Mesenchymal stem cell (in vitro differentiated cells and primary cell): ENCODE data around the gene STON1.

Experiments used
- DNase-seq: peaks from one replicate; pipeline ENCODE4 v3.0.0-alpha.2; 2013
- H2AFZ ChIP-seq: one replicate; pipeline ENCODE4 v1.6.1; 2013; ENCODE audit warnings: low read depth, mild to moderate bottlenecking, control low read depth, inconsistent platforms, low read length, moderate library complexity
- H2AK5ac ChIP-seq: 2 replicates; pipeline ENCODE4 v1.6.1; 2013; ENCODE audit warnings: low read length, moderate library complexity, mild to moderate bottlenecking, inconsistent platforms; ENCODE audit not compliant: severe bottlenecking
- H2BK120ac ChIP-seq: one replicate; pipeline ENCODE4 v1.6.1; 2013; ENCODE audit warnings: low read depth, mild to moderate bottlenecking, inconsistent platforms, low read length, moderate library complexity
- H2BK12ac ChIP-seq, 2 experiments: one replicate each; pipeline ENCODE4 v1.6.1; 2013; ENCODE audit warnings: inconsistent platforms in 2 of 2, low read length in 2 of 2, mild to moderate bottlenecking in 2 of 2, moderate library complexity in 2 of 2, control low read depth in 1 of 2
- H2BK15ac ChIP-seq: one replicate; pipeline ENCODE4 v1.6.1; 2013; ENCODE audit warnings: mild to moderate bottlenecking, low read depth, inconsistent platforms; ENCODE audit not compliant: poor library complexity, severe bottlenecking
- H2BK5ac ChIP-seq: 2 replicates; pipeline ENCODE4 v1.6.1; 2013; ENCODE audit warnings: low read depth, mild to moderate bottlenecking, low read length, control low read depth, inconsistent platforms; ENCODE audit not compliant: poor library complexity, severe bottlenecking
- H3K14ac ChIP-seq, 2 experiments: one replicate each; pipeline ENCODE4 v1.6.1; 2013; ENCODE audit warnings: inconsistent platforms in 2 of 2, low read length in 2 of 2, control low read depth in 1 of 2, mild to moderate bottlenecking in 1 of 2, moderate library complexity in 1 of 2
- H3K18ac ChIP-seq, 2 experiments: one replicate each; pipeline ENCODE4 v1.6.1; 2013; ENCODE audit warnings: inconsistent platforms in 2 of 2, low read length in 2 of 2, control low read depth in 1 of 2, low read depth in 1 of 2, mild to moderate bottlenecking in 1 of 2
- H3K23ac ChIP-seq, 2 experiments: one replicate each; pipeline ENCODE4 v1.6.1; 2013; ENCODE audit warnings: inconsistent platforms in 2 of 2, low read length in 2 of 2, mild to moderate bottlenecking in 2 of 2, moderate library complexity in 2 of 2, control low read depth in 1 of 2
- H3K27ac ChIP-seq: 2 replicates; pipeline ENCODE4 v1.5.1; 2013; ENCODE audit warnings: mild to moderate bottlenecking, moderate library complexity, low read length, control low read depth, inconsistent platforms; ENCODE audit not compliant: poor library complexity, severe bottlenecking
- H3K27me3 ChIP-seq, 2 experiments: 2 replicates each; pipeline versions ENCODE4 v1.6.1 to v1.7.0; 2013; ENCODE audit warnings: low read length in 2 of 2, mild to moderate bottlenecking in 2 of 2, moderate library complexity in 2 of 2, control low read depth in 1 of 2, inconsistent platforms in 1 of 2; ENCODE audit not compliant: control insufficient read depth in 1 of 2, insufficient read depth in 1 of 2
- H3K36me3 ChIP-seq, 2 experiments: 2 replicates each; pipeline versions ENCODE4 v1.6.1 to v1.7.0; 2013; ENCODE audit warnings: low read length in 2 of 2, control low read depth in 1 of 2, inconsistent platforms in 1 of 2, low read depth in 1 of 2, mild to moderate bottlenecking in 1 of 2; ENCODE audit not compliant: insufficient read depth in 2 of 2, control insufficient read depth in 1 of 2
- H3K4ac ChIP-seq, 2 experiments: one replicate each; pipeline ENCODE4 v1.6.1; 2013; ENCODE audit warnings: inconsistent platforms in 2 of 2, low read length in 2 of 2, mild to moderate bottlenecking in 2 of 2, moderate library complexity in 2 of 2, control low read depth in 1 of 2, low read depth in 1 of 2
- H3K4me1 ChIP-seq: 2 replicates; pipeline ENCODE4 v1.6.1; 2013; ENCODE audit warnings: low read depth, low read length, control low read depth; ENCODE audit not compliant: control insufficient read depth, insufficient read depth
- H3K4me2 ChIP-seq: 2 replicates; pipeline ENCODE4 v1.6.1; 2013; ENCODE audit warnings: low read length, mild to moderate bottlenecking, inconsistent platforms; ENCODE audit not compliant: poor library complexity, severe bottlenecking
- H3K4me3 ChIP-seq, 2 experiments: 2 replicates each; pipeline versions ENCODE4 v1.5.1 to v1.7.0; 2013; ENCODE audit warnings: low read length in 2 of 2, mild to moderate bottlenecking in 2 of 2, control low read depth in 1 of 2, low read depth in 1 of 2; ENCODE audit not compliant: insufficient read depth in 1 of 2
- H3K79me1 ChIP-seq: replicated peaks from 2 replicates; pipeline ENCODE4 v1.6.1; 2013; ENCODE audit warnings: mild to moderate bottlenecking, control low read depth, low read length, inconsistent platforms; ENCODE audit not compliant: poor library complexity, severe bottlenecking
- H3K9ac ChIP-seq: 2 replicates; pipeline ENCODE4 v1.7.0; 2013; ENCODE audit warnings: mild to moderate bottlenecking, low read length, moderate library complexity
- H3K9me3 ChIP-seq: 2 replicates; pipeline ENCODE4 v1.7.0; 2013; ENCODE audit warnings: mild to moderate bottlenecking, low read length; ENCODE audit not compliant: control insufficient read depth
- H4K8ac ChIP-seq: one replicate; pipeline ENCODE4 v1.6.1; 2013; ENCODE audit warnings: inconsistent platforms, mild to moderate bottlenecking, low read length, moderate library complexity
- H4K91ac ChIP-seq: one replicate; pipeline ENCODE4 v1.6.1; 2013; ENCODE audit warnings: mild to moderate bottlenecking, low read length, inconsistent platforms
- WGBS: methylation state at CpG from one replicate; pipeline ENCODE4 v1.1.7; 2013; ENCODE audit warnings: mixed read lengths; 5-methylcytosine and 5-hydroxymethylcytosine counted together

Gene STON1

GRCh38 chr2:48626047-48626446, 96.1 kb downstream of the STON1 start:
- Histone ChIP-seq H3K36me3 (no peaks in the 10 kb centered on the region), H3K4ac (no peak overlapping the region), H3K23ac (no peak overlapping the region), H2BK5ac (no peak overlapping the region), H3K9ac (no peak overlapping the region), H3K4me1 (no peaks in the 10 kb centered on the region), H3K14ac (no peak overlapping the region), H3K18ac (no peak overlapping the region), H2AK5ac (no peak overlapping the region), H4K8ac (no peak overlapping the region), H2BK120ac (no peak overlapping the region), H3K9me3 (peaks cover 16% of the 10 kb centered on the region), H3K79me1 (no peaks in the 10 kb centered on the region), H2BK15ac (no peak overlapping the region), H2AFZ (no peak overlapping the region), H3K4me3 (peak overlapping the region in 1 of 2 experiments; percentile 27), H3K4me2 (no peak overlapping the region), H3K27ac (no peak overlapping the region), H2BK12ac (no peak overlapping the region), H3K27me3 (no peaks in the 10 kb centered on the region), H4K91ac (no peak overlapping the region)
- DNase-seq = no peak

DNA sequence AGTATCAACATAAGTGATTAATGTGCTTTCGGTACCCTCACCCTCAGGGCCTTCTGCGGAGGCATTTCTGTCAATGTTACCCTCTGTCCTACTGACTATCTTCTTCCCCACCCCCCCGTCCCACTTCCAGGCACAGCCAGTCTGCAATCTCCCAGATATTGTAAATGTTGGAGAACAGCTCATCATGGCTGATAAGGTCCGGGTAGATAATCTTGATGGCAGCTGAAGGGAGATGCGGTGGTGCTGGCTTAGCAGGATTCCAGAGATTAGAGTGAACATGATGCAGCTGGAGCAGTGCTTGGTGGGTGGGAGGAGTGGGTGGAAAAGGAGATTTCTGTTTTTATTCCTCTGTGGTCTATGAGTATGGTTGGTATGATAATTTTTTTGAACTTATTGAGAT, 103.2 kb downstream of the STON1 start:
- H4K91ac ChIP-seq = no peak overlapping the region
- WGBS = 84% methylated on average over 5 of the region's 5 CpGs
- no peak overlapping the region for H3K4me2 ChIP-seq
- no peaks in the 10 kb centered on the region for H3K27me3 ChIP-seq
- no peak overlapping the region for H4K8ac ChIP-seq
- no peak overlapping the region for H3K9ac ChIP-seq
- no peak overlapping the region for H3K4ac ChIP-seq
- peaks cover 11% of the 10 kb centered on the region for H3K9me3 ChIP-seq
- H3K27ac ChIP-seq = no peak overlapping the region
- H2BK15ac ChIP-seq = no peak overlapping the region
- no peaks in the 10 kb centered on the region for H3K36me3 ChIP-seq
- no peak overlapping the region for H2AK5ac ChIP-seq
- H3K79me1 ChIP-seq = no peaks in the 10 kb centered on the region
- H3K4me3 ChIP-seq = no peak overlapping the region
- H2AFZ ChIP-seq = no peak overlapping the region
- no peak overlapping the region for H3K18ac ChIP-seq
- DNase-seq = no peak
- no peak overlapping the region for H3K14ac ChIP-seq
- H3K4me1 ChIP-seq = no peaks in the 10 kb centered on the region
- no peak overlapping the region for H3K23ac ChIP-seq
- H2BK5ac ChIP-seq = no peak overlapping the region
- no peak overlapping the region for H2BK12ac ChIP-seq
- no peak overlapping the region for H2BK120ac ChIP-seq

GRCh38 chr2:48635786-48636185, 105.8 kb downstream of the STON1 start:
- Histone ChIP-seq H3K4me2 (no peak overlapping the region), H3K23ac (no peak overlapping the region), H2BK5ac (no peak overlapping the region), H3K9ac (no peak overlapping the region), H3K4me3 (no peak overlapping the region), H2AFZ (no peak overlapping the region), H4K91ac (no peak overlapping the region), H2BK12ac (no peak overlapping the region), H3K9me3 (peaks cover 11% of the 10 kb centered on the region), H3K4me1 (no peaks in the 10 kb centered on the region), H3K36me3 (no peaks in the 10 kb centered on the region), H2AK5ac (no peak overlapping the region), H2BK120ac (no peak overlapping the region), H3K18ac (no peak overlapping the region), H3K79me1 (no peaks in the 10 kb centered on the region), H3K27me3 (no peaks in the 10 kb centered on the region), H3K4ac (no peak overlapping the region), H2BK15ac (no peak overlapping the region), H3K27ac (no peak overlapping the region), H3K14ac (no peak overlapping the region), H4K8ac (no peak overlapping the region)
- DNase-seq = no peak
- WGBS = 93% methylated on average over 2 of the region's 2 CpGs

- no peaks in the 10 kb centered on the region for H3K27me3 ChIP-seq
- DNase-seq = no peak
- WGBS = 64% methylated on average over 1 of the region's 1 CpG
- H2BK120ac ChIP-seq = no peak overlapping the region
- no peak overlapping the region for H4K8ac ChIP-seq
- H3K9ac ChIP-seq = no peak overlapping the region
- H3K79me1 ChIP-seq = no peaks in the 10 kb centered on the region
- H3K4me3 ChIP-seq = no peak overlapping the region
- H4K91ac ChIP-seq = no peak overlapping the region
- no peak overlapping the region for H2BK5ac ChIP-seq
- H3K4ac ChIP-seq = no peak overlapping the region
- no peak overlapping the region for H2AK5ac ChIP-seq
- no peak overlapping the region for H3K18ac ChIP-seq
- H3K4me1 ChIP-seq = no peaks in the 10 kb centered on the region
- no peak overlapping the region for H2BK12ac ChIP-seq
- no peak overlapping the region for H3K27ac ChIP-seq
- H3K23ac ChIP-seq = no peak overlapping the region
- H3K4me2 ChIP-seq = no peak overlapping the region
- H3K9me3 ChIP-seq = peaks cover 11% of the 10 kb centered on the region
- no peaks in the 10 kb centered on the region for H3K36me3 ChIP-seq
- no peak overlapping the region for H3K14ac ChIP-seq
- no peak overlapping the region for H2BK15ac ChIP-seq
- H2AFZ ChIP-seq = no peak overlapping the region
These were observed 108.3 kb downstream of the STON1 start for GRCh38 chr2:48638261-48638660.
